Heart left ventricle (tissue), 16 donors: ENCODE results near the gene PRKRIP1. TPM values are rescaled to one million over a fixed set of nuclear protein-coding genes. Genes with fewer than 3 reads are reported as not detected.

Experiments used
- ATAC-seq, 4 donors: fragments of 200-7000 bp; cut with Tn5 transposase; one replicate each; pipeline ENCODE4 v1.9.1; 2020 to 2022; ENCODE audit warnings: moderate library complexity in 4 of 4, mild to moderate bottlenecking in 3 of 4, moderate number of reproducible peaks in 1 of 4
- DNase-seq, 5 donors: peaks; one replicate each; pipeline ENCODE4 v3.0.0-alpha.2; 2020
- H3K27ac ChIP-seq, 12 donors: fragments of 200-600 bp; sonication (generic) in 4 of 12; one replicate each; pipeline versions ENCODE4 v1.5.0 to v1.8.0; 2016 to 2022; ENCODE audit warnings: mild to moderate bottlenecking in 2 of 12
- H3K27me3 ChIP-seq, 9 donors: fragments of 200-600 bp; sonication (generic) in 2 of 9; one replicate each; pipeline versions ENCODE4 v1.5.1 to v1.8.0; 2016 to 2022; ENCODE audit warnings: mild to moderate bottlenecking in 3 of 9
- H3K36me3 ChIP-seq, 9 donors: fragments of 200-600 bp; sonication (generic) in 2 of 9; one replicate each; pipeline versions ENCODE4 v1.5.0 to v1.8.0; 2018 to 2022; ENCODE audit warnings: mild to moderate bottlenecking in 2 of 9
- H3K4me1 ChIP-seq, 12 donors: fragments of 200-600 bp; sonication (generic) in 4 of 12; one replicate each; pipeline versions ENCODE4 v1.5.0 to v1.8.0; 2016 to 2022; ENCODE audit warnings: mild to moderate bottlenecking in 3 of 12
- H3K4me3 ChIP-seq, 12 donors: fragments of 200-600 bp; sonication (generic) in 4 of 12; one replicate each; pipeline versions ENCODE4 v1.5.0 to v1.8.0; 2017 to 2022; ENCODE audit warnings: mild to moderate bottlenecking in 9 of 12, moderate library complexity in 4 of 12
- H3K9me3 ChIP-seq, 12 donors: fragments of 200-600 bp; sonication (generic) in 4 of 12; one replicate each; pipeline versions ENCODE4 v1.5.0 to v1.8.0; 2016 to 2022; ENCODE audit warnings: mild to moderate bottlenecking in 1 of 12
- POLR2A ChIP-seq, 2 donors: fragments of 450-650 bp; IDR thresholded peaks; one replicate each; pipeline ENCODE4 v1.6.1; 2017; ENCODE audit warnings: antibody characterized with exemption in 2 of 2, mild to moderate bottlenecking in 2 of 2, moderate library complexity in 2 of 2
- WGBS, 4 donors: extraction: QIAGEN DNeasy Blood & Tissue Kit in 2 of 4; methylation state at CpG; one replicate each; pipeline versions ENCODE4 v1.1.5 to v1.1.7; 2013 to 2018; 5-methylcytosine and 5-hydroxymethylcytosine counted together
- intact Hi-C, 10 donors: fragments of 100-400 bp; cut with DNase I; formaldehyde crosslinking; loops; one replicate each; pipeline versions ENCODE4 v1.11.1 to v1.14.2; 2022
- polyA plus RNA-seq, 2 donors: library from polyadenylated mRNA; stranded (reverse); fragments of 200-250 nt; gene quantifications; one replicate each; pipeline ENCODE4 v1.2.3, GENCODE V29; 2013
- total RNA-seq, 9 donors: library from RNA; depleted of rRNA in 2 of 9; stranded (reverse); fragments of >200 nt in 2 of 9; fragmentation: NEBNext Ultra II Directional in 3 of 9; extraction: Animal tissue kit (Norgen Biotek cat#: 25700) in 3 of 9; gene quantifications; one replicate each; pipeline versions ENCODE4 v1.1.0 to v1.2.4, GENCODE V29; 2016 to 2023
- TF ChIP-seq, protein P1 (sequence below), 12 donors: fragments of 200-600 bp; sonication (generic) in 4 of 12; IDR thresholded peaks; one replicate each; pipeline versions ENCODE4 v1.5.0 to v1.8.0; 2018 to 2022; ENCODE audit warnings: antibody characterized with exemption in 12 of 12, mild to moderate bottlenecking in 5 of 12
- donor health status: ischemic (EF 13 %, LVEDD 7.1; RV severe dilation, severe dysfunction).
- donor health status: healthy with polysubstance abuse.
- donor health status: DM: no; HTN: yes; CAD: no.
- donor health status: DM: no; HTN: no; CAD: no.
- donor health status: ischemic (EF 25% LVEDD 6.9; RV normal size, moderate dysfunction).
- donor health status: ischemic (EF 25% LVEDD 5.7; RV mildly dilated, moderate dysfunction).
- donor health status: healthy.
- donor health status: DM: yes; HTN: yes; CAD: no.
- donor health status: ischemic (EF 35%, LVEDD 5.7; RV mildly dilated, moderate dysfunction).
- donor health status: nonischemic (EF 11% LVEDD 7.7; RV severe dilation, severe dysfunction).
- donor health status: DM: yes; HTN: yes; CAD: no.
- donor health status: PGD.
- donor health status: ischemic (EF 29% LVEDD 5.4; RV normal size, mild dysfunction).
- donor health status: nonischemic (EF 23%, LVEDD 6.1; RV moderate dilation, normal function).

The PRKRIP1 gene
- total and polyA plus RNA-seq, 11 donors, result 7.4 to 15.2 (median 11.7) TPM

DNA sequence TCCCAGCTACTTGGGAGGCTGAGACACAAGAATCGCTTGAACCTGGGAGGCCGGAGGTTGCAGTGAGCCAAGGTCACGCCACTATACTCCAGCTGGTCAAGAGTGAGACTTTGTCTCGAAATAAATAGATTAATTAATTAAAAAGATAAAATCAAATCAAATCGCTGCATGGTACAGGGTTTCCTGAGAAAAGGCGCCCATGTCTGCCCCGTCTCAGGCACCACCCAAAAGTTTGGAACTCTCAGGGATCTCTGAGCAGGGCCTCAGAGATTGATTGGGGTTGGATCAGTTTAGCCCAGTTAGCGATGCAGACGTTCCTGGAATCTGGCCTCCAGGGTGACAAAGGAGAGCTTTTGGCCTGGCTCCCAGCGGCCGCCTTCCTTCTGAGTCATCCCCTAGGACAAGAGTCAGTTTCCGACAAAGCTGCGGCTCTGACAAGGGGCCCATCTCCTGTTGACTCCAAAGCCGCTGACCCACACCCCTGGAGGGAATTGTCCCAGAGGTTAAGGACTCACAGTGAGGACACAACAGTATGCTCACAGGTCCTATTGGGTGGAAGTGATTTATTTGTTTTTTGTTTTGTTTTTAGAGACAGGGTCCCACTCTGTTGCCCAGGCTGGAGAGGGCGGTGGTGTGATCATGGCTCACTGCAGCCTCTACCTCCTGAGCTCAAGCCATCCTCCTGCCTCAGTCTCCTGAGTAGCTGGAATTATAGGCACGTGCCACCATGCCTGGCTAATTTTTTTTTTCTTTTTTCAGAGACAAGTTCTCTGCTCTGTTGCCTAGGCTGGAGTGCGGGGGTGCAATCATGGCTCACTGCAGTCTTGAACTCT lies 44.0 kb downstream of the PRKRIP1 start:
- Histone ChIP-seq H3K36me3 (peaks cover 0 to 49% (median 3%) of the 10 kb centered on the region in 9 donors), H3K27ac (peak overlapping the region in 9 of 12 donors; percentile 14 to 72 (median 42)), H3K27me3 (no peaks in the 10 kb centered on the region), H3K4me1 (peaks cover 0 to 13% (median 9%) of the 10 kb centered on the region in 12 donors), H3K9me3 (no peaks in the 10 kb centered on the region), H3K4me3 (no peak overlapping the region)
- peak; percentile 68 to 89 (median 76) for DNase-seq
- intact Hi-C loops, result no loop called here
- 53 to 64% (median 59%) methylated on average over 17 of the region's 17 CpGs for WGBS, 4 donors
- peak; percentile 52 to 90 (median 88) for ATAC-seq
- no peak for TF ChIP-seq POLR2A (IDR thresholded peaks at IDR 0.05)
- TF ChIP-seq, protein P1, sequence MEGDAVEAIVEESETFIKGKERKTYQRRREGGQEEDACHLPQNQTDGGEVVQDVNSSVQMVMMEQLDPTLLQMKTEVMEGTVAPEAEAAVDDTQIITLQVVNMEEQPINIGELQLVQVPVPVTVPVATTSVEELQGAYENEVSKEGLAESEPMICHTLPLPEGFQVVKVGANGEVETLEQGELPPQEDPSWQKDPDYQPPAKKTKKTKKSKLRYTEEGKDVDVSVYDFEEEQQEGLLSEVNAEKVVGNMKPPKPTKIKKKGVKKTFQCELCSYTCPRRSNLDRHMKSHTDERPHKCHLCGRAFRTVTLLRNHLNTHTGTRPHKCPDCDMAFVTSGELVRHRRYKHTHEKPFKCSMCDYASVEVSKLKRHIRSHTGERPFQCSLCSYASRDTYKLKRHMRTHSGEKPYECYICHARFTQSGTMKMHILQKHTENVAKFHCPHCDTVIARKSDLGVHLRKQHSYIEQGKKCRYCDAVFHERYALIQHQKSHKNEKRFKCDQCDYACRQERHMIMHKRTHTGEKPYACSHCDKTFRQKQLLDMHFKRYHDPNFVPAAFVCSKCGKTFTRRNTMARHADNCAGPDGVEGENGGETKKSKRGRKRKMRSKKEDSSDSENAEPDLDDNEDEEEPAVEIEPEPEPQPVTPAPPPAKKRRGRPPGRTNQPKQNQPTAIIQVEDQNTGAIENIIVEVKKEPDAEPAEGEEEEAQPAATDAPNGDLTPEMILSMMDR (IDR thresholded peaks at IDR 0.05), result no peak

GRCh38 chr7:102444961-102445673 lies 49.0 kb downstream of the PRKRIP1 start:
- Histone ChIP-seq H3K9me3 (no peaks in the 10 kb centered on the region), H3K4me3 (no peak overlapping the region), H3K27me3 (no peaks in the 10 kb centered on the region), H3K4me1 (peaks cover 0 to 6% (median 4%) of the 10 kb centered on the region in 12 donors), H3K27ac (no peak overlapping the region), H3K36me3 (peaks cover 0 to 53% (median 7%) of the 10 kb centered on the region in 9 donors)
- ATAC-seq (no peak), DNase-seq (no peak)
- intact Hi-C loops, result no loop called here
- TF ChIP-seq, protein P1 (IDR thresholded peaks at IDR 0.05), result no peak
- no peak for TF ChIP-seq POLR2A (IDR thresholded peaks at IDR 0.05)
- WGBS, 4 donors, result 90 to 93% (median 91%) methylated on average over 17 of the region's 17 CpGs

- Histone ChIP-seq H3K9me3 (no peaks in the 10 kb centered on the region), H3K36me3 (peaks cover 0 to 48% (median 7%) of the 10 kb centered on the region in 9 donors), H3K4me3 (no peak overlapping the region), H3K27ac (no peak overlapping the region), H3K27me3 (no peaks in the 10 kb centered on the region), H3K4me1 (peaks cover 0 to 1% (median 0%) of the 10 kb centered on the region in 12 donors)
- 50 to 96% (median 74%) methylated on average over 2 of the region's 2 CpGs for WGBS, 4 donors
- ATAC-seq (no peak), DNase-seq (no peak)
- intact Hi-C loops, result no loop called here
- TF ChIP-seq, protein P1 (IDR thresholded peaks at IDR 0.05), result no peak
- TF ChIP-seq POLR2A (IDR thresholded peaks at IDR 0.05), result no peak
These were observed 49.5 kb downstream of the PRKRIP1 start for GRCh38 chr7:102445674-102446071.
